Activated CD4-positive, alpha-beta T cell treated with anti-CD3 and anti-CD28 coated beads for 4 hours (primary cell): ENCODE measurements around the gene SGPL1.
A peak's percentile ranks its signal among the peaks of the same experiment; 100 is the strongest.

Experiments used
- DNase-seq, 2 donors: peaks; one replicate each; pipeline ENCODE4 v3.0.0-alpha.2; 2020

Gene SGPL1

GRCh38 chr10:70812814-70813213 lies 2.9 kb upstream of the SGPL1 start:
- DNase-seq: no peak

GRCh38 chr10:70814126-70814525 lies 1.6 kb upstream of the SGPL1 start:
- no peak for DNase-seq

- peak; percentile 39 to 50 for DNase-seq
These were observed 609 bp downstream of the SGPL1 start for GRCh38 chr10:70816220-70816894.

- DNase-seq: no peak
These were observed 5.4 kb downstream of the SGPL1 start for GRCh38 chr10:70820976-70821750.

- DNase-seq: no peak
These were observed 6.5 kb downstream of the SGPL1 start for GRCh38 chr10:70822076-70822820.

- no peak for DNase-seq
These were observed 11.5 kb downstream of the SGPL1 start for GRCh38 chr10:70827086-70827757.

- no peak for DNase-seq
These were observed 13.2 kb downstream of the SGPL1 start for GRCh38 chr10:70828923-70829322.

- no peak for DNase-seq
These were observed 13.8 kb downstream of the SGPL1 start for GRCh38 chr10:70829543-70829942.

GRCh38 chr10:70830164-70830563 lies 14.4 kb downstream of the SGPL1 start:
- DNase-seq: no peak

GRCh38 chr10:70832221-70832620 lies 16.5 kb downstream of the SGPL1 start:
- DNase-seq: no peak

GRCh38 chr10:70832852-70833528 lies 17.2 kb downstream of the SGPL1 start:
- DNase-seq: no peak

GRCh38 chr10:70833601-70834000 lies 17.9 kb downstream of the SGPL1 start:
- DNase-seq: no peak

GRCh38 chr10:70834021-70834420 lies 18.3 kb downstream of the SGPL1 start:
- no peak for DNase-seq

GRCh38 chr10:70834441-70835151 lies 18.8 kb downstream of the SGPL1 start:
- DNase-seq: no peak

GRCh38 chr10:70836319-70836718 lies 20.6 kb downstream of the SGPL1 start:
- DNase-seq: no peak

- no peak for DNase-seq
These were observed 21.9 kb downstream of the SGPL1 start for GRCh38 chr10:70837660-70838059.

- no peak for DNase-seq
These were observed 22.6 kb downstream of the SGPL1 start for GRCh38 chr10:70838270-70838805.

- no peak for DNase-seq
These were observed 25.1 kb downstream of the SGPL1 start for GRCh38 chr10:70840836-70841235.

GRCh38 chr10:70843333-70843732 lies 27.6 kb downstream of the SGPL1 start:
- DNase-seq: no peak

GRCh38 chr10:70843776-70844489 lies 28.2 kb downstream of the SGPL1 start:
- no peak for DNase-seq

- DNase-seq: no peak
These were observed 29.5 kb downstream of the SGPL1 start for GRCh38 chr10:70845256-70845655.
